Activated CD8-positive, alpha-beta memory T cell treated with anti-CD3 and anti-CD28 coated beads for 1 hour (primary cell): Measurements from ENCODE around the gene CITED2.
A peak's percentile ranks its signal among the peaks of the same experiment; 100 is the strongest.
"Not testable (repeated sequence)": the region's sequence is repeated elsewhere in the genome, so short reads cannot be mapped to it uniquely, and the experiment has no call there.

Experiments
- DNase-seq, 2 donors: peaks; one replicate each; pipeline ENCODE4 v3.0.0-alpha.2; 2020; ENCODE audit warnings: low read depth in 1 of 2; ENCODE audit errors: extremely low read depth in 1 of 2

Gene CITED2

GRCh38 chr6:139374357-139375225 lies at the start of gene CITED2:
Gene CITED2 (minus strand): TSS chr6:139374648. CDS start chr6:139373944, 704 bp downstream.
- peak; percentile 85 for DNase-seq

- DNase-seq: no peak
These were observed 48.7 kb upstream of the CITED2 start for GRCh38 chr6:139423037-139423703.

- DNase-seq: no peak
These were observed 47.9 kb upstream of the CITED2 start for GRCh38 chr6:139422105-139423036.

- DNase-seq: no peak
These were observed 44.2 kb upstream of the CITED2 start for GRCh38 chr6:139418481-139419132.

GRCh38 chr6:139416146-139416545 lies 41.7 kb upstream of the CITED2 start:
- DNase-seq: no peak

GRCh38 chr6:139415365-139415764 lies 40.9 kb upstream of the CITED2 start:
- no peak for DNase-seq

- DNase-seq: not testable (repeated sequence)
These were observed 37.7 kb upstream of the CITED2 start for GRCh38 chr6:139412103-139412502.

- DNase-seq: no peak
These were observed 34.6 kb upstream of the CITED2 start for GRCh38 chr6:139409026-139409425.

GRCh38 chr6:139407718-139408222 lies 33.3 kb upstream of the CITED2 start:
- no peak for DNase-seq

GRCh38 chr6:139406577-139407343 lies 32.3 kb upstream of the CITED2 start:
- DNase-seq: no peak

GRCh38 chr6:139402876-139403386 lies 28.5 kb upstream of the CITED2 start:
- DNase-seq: no peak

GRCh38 chr6:139398658-139399057 lies 24.2 kb upstream of the CITED2 start:
- DNase-seq: no peak

GRCh38 chr6:139395891-139396301 lies 21.4 kb upstream of the CITED2 start:
- no peak for DNase-seq

- no peak for DNase-seq
These were observed 20.9 kb upstream of the CITED2 start for GRCh38 chr6:139395371-139395770.

GRCh38 chr6:139394027-139394649 lies 19.7 kb upstream of the CITED2 start:
- no peak for DNase-seq

GRCh38 chr6:139392794-139393193 lies 18.3 kb upstream of the CITED2 start:
- no peak for DNase-seq

- DNase-seq: no peak
These were observed 17.3 kb upstream of the CITED2 start for GRCh38 chr6:139391709-139392108.

- DNase-seq: no peak
These were observed 16.0 kb upstream of the CITED2 start for GRCh38 chr6:139390447-139390846.

- DNase-seq: no peak
These were observed 13.9 kb upstream of the CITED2 start for GRCh38 chr6:139388384-139388783.
